ENCODE results near the gene METTL25. TPM values are rescaled to one million over a fixed set of nuclear protein-coding genes. Genes with fewer than 3 reads are reported as not detected.
A peak's percentile ranks its signal among the peaks of the same experiment; 100 is the strongest.
"Not testable (repeated sequence)": the region's sequence is repeated elsewhere in the genome, so short reads cannot be mapped to it uniquely, and the experiment has no call there.

The METTL25 gene, protein sequence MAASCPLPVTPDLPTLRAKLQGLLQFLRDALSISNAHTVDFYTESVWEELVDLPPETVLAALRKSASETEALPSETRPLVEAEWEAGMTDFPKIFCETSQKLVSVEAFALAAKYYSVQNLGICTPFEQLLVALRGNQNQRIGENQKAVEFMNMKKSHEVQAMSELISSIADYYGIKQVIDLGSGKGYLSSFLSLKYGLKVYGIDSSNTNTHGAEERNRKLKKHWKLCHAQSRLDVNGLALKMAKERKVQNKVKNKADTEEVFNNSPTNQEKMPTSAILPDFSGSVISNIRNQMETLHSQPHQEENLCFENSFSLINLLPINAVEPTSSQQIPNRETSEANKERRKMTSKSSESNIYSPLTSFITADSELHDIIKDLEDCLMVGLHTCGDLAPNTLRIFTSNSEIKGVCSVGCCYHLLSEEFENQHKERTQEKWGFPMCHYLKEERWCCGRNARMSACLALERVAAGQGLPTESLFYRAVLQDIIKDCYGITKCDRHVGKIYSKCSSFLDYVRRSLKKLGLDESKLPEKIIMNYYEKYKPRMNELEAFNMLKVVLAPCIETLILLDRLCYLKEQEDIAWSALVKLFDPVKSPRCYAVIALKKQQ
- polyA plus RNA-seq (ENCODE audit: insufficient read length in 10 of 10) = 10 to 100 TPM in 3 of 10 donors, 1 to 10 TPM in 7; 6.1 to 11.8 (median 7.6) TPM
- long read RNA-seq, donor 1, partial matches to known transcripts = 0 of 3 reads
- long read RNA-seq, donor 1, other reads (novel, unspliced or antisense) = 0 of 3 reads
- long read RNA-seq, donor 2, partial matches to known transcripts = 0 of 1 reads
- long read RNA-seq, donor 2, other reads (novel, unspliced or antisense) = 0 of 1 reads
- long read RNA-seq, donor 3 = 0 reads
- long read RNA-seq, donor 4, partial matches to known transcripts = 0 of 4 reads
- long read RNA-seq, donor 4, other reads (novel, unspliced or antisense) = 0 of 4 reads
- long read RNA-seq, donor 5, partial matches to known transcripts = 0 of 2 reads
- long read RNA-seq, donor 5, other reads (novel, unspliced or antisense) = 0 of 2 reads
- long read RNA-seq, donor 6 = 0 reads
- long read RNA-seq, donor 7, partial matches to known transcripts = 7 of 9 reads
- long read RNA-seq, donor 7, other reads (novel, unspliced or antisense) = 0 of 9 reads
- long read RNA-seq, donor 8 = 0 reads
- long read RNA-seq, donor 9, partial matches to known transcripts = 0 of 1 reads
- long read RNA-seq, donor 9, other reads (novel, unspliced or antisense) = 0 of 1 reads

DNA sequence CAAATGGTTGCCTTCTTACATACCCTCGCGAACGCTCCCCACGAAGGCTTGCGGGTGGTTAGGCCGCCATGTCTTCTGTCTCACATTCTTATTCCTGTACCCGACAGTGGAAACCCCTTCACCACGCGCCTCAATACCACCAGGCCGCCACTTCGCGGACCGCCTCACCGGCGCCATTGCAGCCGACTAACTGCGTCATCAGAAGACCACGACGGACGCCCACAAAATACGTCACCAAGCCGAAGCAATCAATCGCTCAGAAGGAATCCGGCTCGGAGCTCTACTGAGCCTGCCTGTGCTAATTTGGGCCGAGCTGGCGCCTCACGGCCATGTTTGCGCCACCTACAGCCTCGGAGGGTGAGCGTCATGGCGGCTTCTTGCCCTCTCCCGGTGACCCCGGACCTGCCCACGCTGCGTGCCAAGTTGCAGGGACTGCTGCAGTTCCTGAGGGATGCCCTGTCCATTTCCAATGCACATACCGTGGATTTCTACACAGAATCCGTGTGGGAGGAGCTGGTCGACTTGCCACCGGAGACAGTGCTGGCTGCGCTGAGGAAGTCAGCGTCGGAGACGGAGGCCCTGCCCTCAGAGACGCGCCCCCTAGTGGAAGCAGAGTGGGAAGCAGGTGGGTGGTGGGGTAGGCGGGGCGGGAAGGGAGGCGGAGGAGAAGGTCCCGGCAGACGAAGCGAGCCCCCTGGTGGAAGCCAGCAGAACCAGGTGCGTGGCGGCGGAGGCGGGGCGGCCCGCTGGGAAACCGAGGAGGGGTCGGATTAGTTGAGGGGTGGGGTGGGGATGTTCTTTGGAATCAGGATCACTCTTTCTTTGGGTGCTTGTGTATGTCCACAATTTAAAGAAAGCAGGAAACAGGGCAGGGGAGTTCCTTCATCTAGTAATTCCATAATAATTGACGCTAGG lies at the start of gene METTL25, which contains the start of gene CCDC59:
Gene METTL25, plus strand, starts transcription at position 330 of the 915 bp plus-strand sequence. Its CDS starts 37 bp downstream, at position 367.
Gene CCDC59, minus strand, starts transcription at position 188 of the 915 bp plus-strand sequence. Its CDS starts 11 bp downstream, at position 177.
- DNase-seq = peak; percentile 98 to 100 (median 99)

DNA sequence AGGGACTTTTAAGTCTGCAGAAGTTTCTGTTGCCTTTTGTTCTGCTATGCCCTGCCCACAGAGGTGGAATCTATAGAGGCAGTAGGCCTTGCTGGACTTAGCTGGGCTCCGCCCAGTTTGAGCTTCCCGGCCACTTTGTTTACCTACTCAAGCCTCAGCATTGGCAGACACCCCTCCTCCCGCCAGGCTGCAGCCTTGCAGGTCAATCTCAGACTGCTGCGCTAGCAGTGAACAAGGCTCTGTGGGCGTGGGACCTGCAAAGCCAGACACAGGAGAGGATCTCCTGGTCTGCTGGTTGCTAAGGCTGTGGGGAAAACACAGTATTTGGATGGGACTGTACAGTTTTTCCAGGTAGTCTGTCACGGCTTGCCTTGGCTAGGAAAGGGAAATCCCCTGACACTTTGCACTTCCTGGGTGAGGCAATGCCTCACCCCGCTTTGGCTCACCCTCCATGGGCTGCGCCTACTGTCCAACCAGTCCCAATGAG lies 43.9 kb upstream of the METTL25 start:
- no peak for DNase-seq

DNA sequence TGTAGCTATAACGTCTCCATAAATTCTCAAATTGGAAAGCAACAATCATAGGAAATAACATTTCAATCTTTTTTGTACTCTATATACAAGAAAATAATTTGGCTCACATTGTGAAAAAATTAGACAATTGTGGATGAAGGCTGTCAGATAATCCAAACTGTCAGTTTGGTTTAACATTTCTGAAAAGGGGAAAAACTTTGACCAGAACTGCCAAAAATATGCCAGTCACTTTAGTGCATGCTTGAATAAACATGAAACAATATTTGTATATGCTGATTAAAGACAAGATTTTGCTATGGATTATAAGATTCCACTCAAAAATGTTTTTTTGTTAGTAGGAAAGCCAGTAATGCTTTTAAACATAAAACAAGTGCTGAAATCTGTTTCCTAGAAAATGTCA lies 39.1 kb upstream of the METTL25 start:
- no peak for DNase-seq

DNA sequence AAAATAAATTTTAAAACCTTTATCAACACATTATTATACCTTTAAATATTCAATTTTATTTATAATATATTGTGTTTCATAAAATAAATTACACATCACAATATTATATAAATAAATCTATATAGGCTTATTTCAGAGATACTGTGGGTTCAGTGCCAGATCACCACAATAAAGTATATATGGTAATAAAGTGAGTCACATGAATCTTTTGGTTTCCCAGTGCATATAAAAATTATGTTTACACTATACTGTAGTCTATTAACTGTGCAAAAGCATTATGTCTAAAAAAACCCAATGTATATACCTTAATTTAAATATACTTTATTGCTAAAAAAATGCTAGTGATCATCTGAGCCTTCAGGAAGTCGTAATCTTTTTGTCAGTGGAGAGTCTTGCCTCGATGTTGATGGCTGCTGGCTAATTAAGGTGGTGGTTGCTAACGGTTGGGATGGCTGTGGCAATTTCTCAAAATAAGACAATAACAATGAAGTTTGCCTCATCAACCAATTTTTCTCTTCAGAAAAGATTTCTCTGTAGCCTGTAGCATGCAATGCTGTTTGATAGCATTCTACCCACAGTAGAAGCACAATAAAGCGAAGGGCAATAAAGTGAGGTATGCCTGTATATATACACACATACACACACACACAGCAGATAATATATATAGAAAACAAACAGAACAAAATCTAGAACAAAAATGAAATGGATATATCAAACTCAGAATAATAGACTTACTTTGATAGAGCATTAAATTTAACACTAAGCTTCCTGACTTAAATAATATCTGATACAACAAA lies 32.6 kb upstream of the METTL25 start:
- no peak for DNase-seq

DNA sequence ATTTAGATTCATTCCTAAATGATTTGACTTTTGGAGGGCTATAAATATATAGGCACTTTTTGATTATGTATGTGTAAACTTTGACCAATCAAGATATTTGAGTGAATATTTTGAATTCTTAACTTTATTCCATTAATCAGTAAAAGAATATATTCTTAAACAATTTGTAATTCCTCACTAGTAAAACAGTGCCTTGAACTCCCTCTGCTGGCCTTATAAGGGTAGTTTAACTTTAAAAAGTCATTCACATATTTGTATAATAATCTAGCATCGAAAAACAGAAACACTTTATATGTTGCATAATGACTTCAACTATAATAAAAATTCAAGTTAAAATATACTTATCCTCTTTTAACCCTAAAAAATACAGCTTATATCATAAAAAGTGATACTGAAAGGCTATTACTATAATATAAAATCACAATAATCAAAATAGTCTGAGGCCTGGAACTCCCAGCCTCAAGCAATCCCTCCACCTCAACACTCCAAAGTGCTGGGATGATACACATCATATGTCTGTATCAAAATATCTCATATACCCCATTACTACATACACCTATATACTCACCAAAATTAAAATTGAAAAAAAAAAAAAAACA lies 31.3 kb upstream of the METTL25 start:
- DNase-seq = peak; percentile 2 to 20 (median 5)

DNA sequence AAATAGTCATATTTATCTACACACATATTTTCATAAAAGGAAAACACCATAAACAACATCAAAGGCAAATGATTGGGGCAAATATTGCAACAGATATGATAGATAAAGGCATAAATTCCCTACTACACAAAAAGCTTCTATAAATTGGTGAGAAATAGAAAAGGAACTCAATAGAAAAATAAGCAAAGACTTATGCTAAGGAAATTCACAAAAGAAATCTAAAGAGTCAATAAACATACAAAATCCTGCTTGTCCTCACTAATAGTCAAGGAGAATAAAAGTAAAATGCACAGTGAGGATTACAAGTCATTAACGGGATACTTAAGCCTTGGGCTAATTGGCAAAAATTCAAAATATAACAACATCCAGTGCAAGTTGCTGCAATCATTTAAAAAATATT lies 30.5 kb upstream of the METTL25 start:
- no peak for DNase-seq

DNA sequence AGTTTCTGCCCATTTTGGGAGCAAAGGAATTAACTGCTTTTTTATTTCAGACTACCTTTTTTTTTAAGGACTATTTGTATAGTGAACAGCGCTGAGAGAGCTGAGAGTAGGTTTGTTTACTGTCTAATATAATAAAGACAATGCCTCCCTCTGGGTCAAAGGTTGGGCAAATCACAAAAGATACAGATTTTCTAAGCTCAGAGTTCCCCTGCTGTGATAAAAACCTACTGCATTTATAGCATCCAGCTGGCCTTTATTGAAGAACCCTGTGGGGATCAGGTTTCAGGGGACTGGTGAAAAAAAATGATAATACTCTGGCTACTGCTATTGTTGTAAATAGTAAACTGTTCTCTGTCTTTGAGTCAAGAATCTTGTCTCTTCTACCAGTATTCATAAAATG lies 28.8 kb upstream of the METTL25 start:
- no peak for DNase-seq

DNA sequence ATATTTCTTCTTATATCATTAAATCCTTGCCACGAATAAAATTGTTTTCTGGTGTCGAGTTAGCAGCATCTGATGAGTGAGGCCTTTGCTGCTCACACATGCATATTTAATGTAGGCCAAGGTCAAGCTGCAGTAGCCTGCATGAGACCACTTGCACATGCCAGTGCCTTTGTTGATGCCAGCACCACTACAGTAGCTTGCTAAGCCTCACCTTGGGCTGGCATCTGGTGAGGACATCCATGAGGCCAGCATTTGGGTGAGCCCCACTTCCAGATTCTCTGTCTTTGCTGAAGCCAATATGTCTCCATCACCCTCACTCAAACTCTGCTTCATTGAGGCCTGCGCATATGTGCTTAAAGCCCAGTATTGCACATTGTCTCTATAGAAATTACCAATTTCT lies 8.2 kb upstream of the METTL25 start:
- no peak for DNase-seq

DNA sequence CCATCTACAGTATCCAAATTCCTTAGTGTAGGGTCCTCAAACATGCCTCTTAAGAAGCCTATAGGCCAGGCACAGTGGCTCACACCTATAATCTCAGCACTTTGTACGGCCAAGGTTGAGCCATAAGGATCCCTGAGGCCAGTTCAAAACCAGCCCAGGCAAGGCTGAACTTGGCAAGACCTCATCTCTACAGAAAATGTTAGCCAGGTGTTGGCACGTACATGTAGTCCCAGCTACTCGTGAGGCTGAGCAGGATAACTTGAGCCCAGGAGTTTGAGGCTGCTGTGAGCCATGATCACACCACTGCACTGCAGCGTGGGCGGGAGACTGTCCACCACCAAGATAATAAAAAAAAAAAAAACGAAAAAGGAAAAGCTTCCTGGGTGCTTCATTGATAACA lies 6.9 kb upstream of the METTL25 start:
- DNase-seq = no peak

DNA sequence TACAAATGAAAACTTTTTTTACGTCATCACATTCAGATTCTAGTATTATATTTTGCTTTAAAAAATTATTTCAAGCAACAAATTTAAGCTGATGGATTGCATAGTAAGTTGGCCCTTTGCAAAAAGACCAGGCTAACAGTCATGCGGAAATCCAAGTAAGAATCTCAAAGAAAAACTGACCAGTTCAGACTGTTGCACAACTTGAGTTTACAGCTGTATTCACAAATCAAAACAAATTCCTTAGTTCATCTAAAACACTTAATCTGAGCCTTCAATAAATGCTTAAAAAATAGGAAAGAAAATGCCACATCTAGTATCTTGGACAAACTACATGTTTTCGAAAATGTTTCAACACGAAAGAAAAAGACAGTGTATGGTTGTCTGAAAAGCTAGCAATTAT lies 989 bp upstream of the METTL25 start:
- DNase-seq = peak in 1 of 3 donors; percentile 1

DNA sequence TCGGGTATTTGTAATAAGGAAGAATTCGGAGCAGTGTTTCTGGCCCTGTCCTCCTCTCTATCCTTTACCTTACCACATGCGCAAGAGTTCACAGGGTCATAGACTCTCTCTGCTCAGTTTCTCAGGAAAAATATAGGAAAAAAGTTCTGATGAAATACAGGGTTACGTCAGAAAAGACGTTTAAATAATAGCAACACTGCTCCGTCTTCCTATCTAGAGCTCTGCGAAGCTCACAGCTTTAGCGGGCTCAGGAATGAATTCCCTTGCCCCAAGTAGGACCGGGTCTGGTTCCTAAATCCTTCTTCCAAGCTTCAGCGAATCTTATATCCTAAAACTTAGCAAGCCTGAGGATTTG lies 507 bp upstream of the METTL25 start:
- DNase-seq = no peak

DNA sequence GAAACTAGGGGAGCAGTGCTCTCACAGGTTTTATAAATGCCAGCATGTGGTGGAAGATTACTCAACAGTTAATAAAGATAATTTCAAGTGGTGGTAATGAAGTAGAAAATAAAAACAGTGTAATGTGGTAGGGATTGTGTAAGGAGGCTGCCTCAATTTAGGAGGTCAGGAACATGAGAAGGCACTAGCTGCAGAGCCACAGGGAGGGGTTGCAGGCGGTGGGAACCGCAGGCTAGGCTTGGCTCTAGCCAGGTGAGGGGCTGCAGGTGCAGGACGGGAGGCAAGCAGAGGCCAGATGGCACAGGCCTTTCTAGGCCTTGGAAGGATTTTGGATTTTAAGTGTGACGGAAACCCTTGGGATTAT lies 768 bp downstream of the METTL25 start:
- no peak for DNase-seq

DNA sequence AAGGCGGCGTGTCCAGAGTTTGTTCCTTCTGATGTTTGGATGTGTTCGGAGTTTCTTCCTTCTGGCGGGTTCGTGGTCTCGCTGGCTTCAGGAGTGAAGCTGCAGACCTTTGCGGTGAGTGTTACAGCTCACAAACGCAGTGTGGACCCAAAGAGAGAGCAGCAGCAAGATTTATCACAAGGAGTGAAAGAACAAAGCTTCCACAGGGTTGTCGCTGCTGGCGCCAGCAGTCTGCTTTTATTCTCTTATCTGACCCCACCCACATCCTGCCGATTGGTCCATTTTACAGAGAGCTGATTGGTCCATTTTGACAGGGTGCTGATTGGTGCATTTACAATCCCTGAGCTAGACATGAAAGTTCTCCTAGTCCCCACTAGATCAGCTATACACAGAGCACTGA lies 2.5 kb downstream of the METTL25 start:
- DNase-seq = not testable (repeated sequence)

DNA sequence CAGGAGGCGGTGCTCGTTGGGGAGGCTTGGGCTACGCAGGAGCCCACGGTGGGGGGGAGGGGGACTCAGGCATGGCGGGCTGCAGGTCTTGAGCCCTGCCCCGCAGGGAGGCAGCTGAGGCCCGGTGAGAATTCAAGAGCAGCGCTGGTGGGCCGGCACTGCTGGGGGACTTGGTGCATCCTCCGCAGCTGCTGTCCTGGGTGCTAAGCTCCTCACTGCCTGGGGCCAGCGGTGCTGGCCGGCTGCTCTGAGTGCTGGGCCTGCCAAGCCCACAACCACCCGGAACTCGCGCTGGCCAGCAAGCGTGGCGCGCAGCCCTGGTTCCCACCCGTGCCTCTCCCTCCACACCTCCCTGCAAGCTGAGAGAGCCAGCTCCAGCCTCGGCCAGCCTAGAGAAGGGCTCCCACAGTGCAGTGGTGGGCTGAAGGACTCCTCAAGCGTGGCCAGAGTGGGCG lies 3.2 kb downstream of the METTL25 start:
- DNase-seq = no peak

DNA sequence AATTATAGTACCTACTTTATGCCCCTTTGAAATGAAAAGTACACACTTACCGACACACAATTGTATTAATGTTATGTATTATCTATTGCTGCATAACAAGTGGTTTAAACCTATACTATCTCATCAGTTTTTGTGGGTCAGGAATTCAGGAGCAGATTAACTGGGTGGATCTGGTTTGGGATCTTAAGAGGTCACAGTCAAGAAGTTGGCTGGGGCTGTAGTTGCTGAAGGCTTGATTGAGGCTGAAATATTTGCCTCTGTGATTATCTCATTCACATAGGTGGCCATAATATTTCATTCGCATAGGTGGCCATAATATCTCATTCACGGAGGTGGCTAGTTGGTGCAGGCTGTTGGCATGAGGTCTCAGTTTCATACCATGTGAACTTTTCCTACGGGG lies 5.7 kb downstream of the METTL25 start:
- DNase-seq = no peak

DNA sequence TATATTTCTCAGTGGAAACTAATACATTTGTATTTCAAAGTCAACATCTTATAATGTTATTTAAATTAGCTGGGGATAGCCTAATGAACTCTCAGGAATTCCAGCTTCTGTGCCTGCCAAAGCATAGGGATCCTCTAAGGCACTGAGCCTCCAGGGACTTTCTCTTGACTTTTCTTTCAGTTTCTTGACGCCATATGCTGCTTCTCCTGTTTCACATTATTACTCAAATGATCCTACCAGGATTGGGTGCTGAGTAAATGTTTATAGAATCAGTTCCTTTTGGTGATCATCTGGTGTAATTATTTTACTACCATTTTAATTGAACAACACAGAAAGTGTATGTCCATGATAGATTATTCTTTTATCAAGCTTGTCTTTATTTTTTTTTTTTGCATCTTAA lies 7.9 kb downstream of the METTL25 start:
- DNase-seq = peak in 1 of 3 donors; percentile 13

DNA sequence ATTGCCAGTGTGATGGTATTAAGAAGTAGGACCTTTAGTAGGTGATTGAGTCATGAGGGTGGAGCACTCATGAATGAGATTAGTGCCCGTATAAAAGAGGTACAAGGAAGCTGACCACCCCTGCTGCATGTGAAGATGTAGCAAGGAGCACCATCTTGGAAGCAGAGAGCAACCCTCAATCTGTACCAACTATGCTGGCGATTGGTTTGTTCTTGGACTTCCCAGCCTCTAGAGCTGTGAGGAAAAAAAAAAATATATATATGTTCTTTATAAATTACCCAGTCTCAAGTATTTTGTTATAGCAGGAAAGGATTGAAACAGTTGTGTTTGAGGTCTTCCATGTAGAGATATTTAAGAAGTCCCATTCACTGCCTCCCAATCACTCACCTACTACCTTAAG lies 16.9 kb downstream of the METTL25 start:
- no peak for DNase-seq

DNA sequence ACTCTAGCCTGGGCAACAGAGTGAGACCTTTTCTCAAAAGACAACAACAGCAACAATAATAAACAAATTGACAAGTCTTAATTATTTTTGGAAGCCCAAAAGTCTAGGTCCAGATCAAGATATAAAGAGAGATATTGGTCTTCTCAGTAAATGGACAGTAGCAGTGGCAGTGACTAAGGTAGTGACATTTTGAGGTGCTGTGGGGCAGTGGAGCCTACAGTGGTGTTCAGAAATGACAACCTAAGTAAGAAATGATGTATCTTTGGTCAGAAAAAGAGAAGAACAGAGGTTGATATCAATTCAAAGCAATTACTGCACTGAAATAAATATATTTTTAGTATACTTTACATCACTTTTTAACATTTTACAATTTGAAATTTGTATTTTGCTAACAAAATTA lies 20.7 kb downstream of the METTL25 start:
- no peak for DNase-seq

DNA sequence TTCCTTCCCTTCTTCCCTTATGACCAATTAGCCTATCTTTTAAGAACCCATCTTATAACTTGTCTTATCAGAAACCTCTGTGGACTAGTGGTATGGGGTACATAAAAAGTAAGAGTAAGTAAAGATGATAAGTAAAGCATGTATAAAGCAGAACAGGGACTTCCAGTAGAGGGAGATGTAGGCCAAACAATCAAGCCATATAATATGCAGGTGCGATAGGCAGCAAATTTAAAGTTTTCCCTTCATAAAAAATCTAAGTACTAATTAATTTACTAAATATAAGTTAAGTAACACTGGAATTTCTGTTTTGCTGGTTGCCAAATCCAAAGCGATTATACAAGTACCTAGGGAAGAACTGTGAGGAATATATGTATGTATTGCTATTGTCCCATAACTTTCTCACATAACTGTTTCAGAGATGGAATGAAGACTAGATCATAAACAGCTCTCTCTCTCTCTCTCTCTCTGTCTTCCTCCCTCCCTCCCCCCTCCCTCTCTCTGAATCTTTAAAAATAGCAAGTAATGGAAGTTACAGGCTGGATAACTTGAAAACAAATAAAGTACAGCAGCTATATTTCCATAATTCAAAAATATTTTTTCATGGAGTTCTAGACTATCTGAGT lies 25.7 kb downstream of the METTL25 start:
- peak; percentile 21 to 73 (median 28) for DNase-seq
